Natural killer cell (primary cell): ENCODE results near the gene NPR2. TPM values are rescaled to one million over a fixed set of nuclear protein-coding genes. Genes with fewer than 3 reads are reported as not detected.
A peak's percentile ranks its signal among the peaks of the same experiment; 100 is the strongest.

Source experiments
- ATAC-seq, 3 donors: fragments of 150-1000 bp in 2 of 3; fragments of 200-7000 bp in 1 of 3; cut with Tn5 transposase; 1 replicate in 1 of 3; 2 replicates in 2 of 3; pipeline ENCODE4 v1.10.0; 2021; ENCODE audit warnings: mild to moderate bottlenecking in 2 of 3, moderate library complexity in 2 of 3
- DNase-seq, 2 donors: peaks; one replicate each; pipeline versions ENCODE4 v3.0.0 to v3.0.0-alpha.2; 2013 to 2021; ENCODE audit warnings: mixed read lengths in 1 of 2
- H3K27ac ChIP-seq: one replicate; pipeline ENCODE4 v1.5.1; 2013; ENCODE audit warnings: mild to moderate bottlenecking, low read length
- H3K27me3 ChIP-seq: one replicate; pipeline ENCODE4 v1.6.1; 2013; ENCODE audit warnings: low read length; ENCODE audit not compliant: control insufficient read depth, insufficient read depth
- H3K36me3 ChIP-seq: one replicate; pipeline ENCODE4 v1.6.1; 2013; ENCODE audit warnings: low read length; ENCODE audit not compliant: control insufficient read depth, insufficient read depth
- H3K4me1 ChIP-seq: one replicate; pipeline ENCODE4 v1.6.1; 2013; ENCODE audit warnings: low read length; ENCODE audit not compliant: control insufficient read depth, insufficient read depth
- H3K4me3 ChIP-seq: one replicate; pipeline ENCODE4 v1.5.1; 2013; ENCODE audit warnings: low read length
- H3K9me3 ChIP-seq: one replicate; pipeline ENCODE4 v1.6.1; 2013; ENCODE audit warnings: low read length; ENCODE audit not compliant: control insufficient read depth, insufficient read depth
- H3K27ac Mint-ChIP-seq, 2 donors: one replicate each; pipeline ENCODE4 v1.8.0; 2022; ENCODE audit warnings: mild to moderate bottlenecking in 2 of 2, mixed read lengths in 2 of 2, moderate library complexity in 1 of 2
- H3K27me3 Mint-ChIP-seq, 2 donors: one replicate each; pipeline ENCODE4 v1.8.0; 2022; ENCODE audit warnings: low read depth in 2 of 2, mixed read lengths in 2 of 2
- H3K36me3 Mint-ChIP-seq: one replicate; pipeline ENCODE4 v1.8.0; 2022; ENCODE audit warnings: mixed read lengths
- H3K4me1 Mint-ChIP-seq, 2 donors: one replicate each; pipeline ENCODE4 v1.8.0; 2022; ENCODE audit warnings: mixed read lengths in 2 of 2
- H3K4me3 Mint-ChIP-seq: one replicate; pipeline ENCODE4 v1.8.0; 2022; ENCODE audit warnings: mild to moderate bottlenecking, moderate library complexity, mixed read lengths
- H3K9me3 Mint-ChIP-seq, 2 donors: one replicate each; pipeline ENCODE4 v1.8.0; 2022; ENCODE audit warnings: mixed read lengths in 2 of 2
- WGBS: methylation state at CpG from one replicate; pipeline ENCODE4 v1.1.7; 2013; ENCODE audit warnings: missing lambda C conversion rate; ENCODE audit not compliant: insufficient coverage; 5-methylcytosine and 5-hydroxymethylcytosine counted together
- intact Hi-C: fragments of 100-400 bp; cut with micrococcal nuclease; formaldehyde crosslinking; loops from one replicate; pipeline ENCODE4 v1.14.2; 2022
- total RNA-seq, 4 donors: library from RNA; stranded (reverse); fragments of 120-200 nt in 1 of 4; gene quantifications; one replicate each; pipeline versions ENCODE4 v1.2.3 to v1.2.4, GENCODE V29; 2013 to 2022
- TF ChIP-seq, protein P1 (sequence below): fragments of 200-600 bp; IDR thresholded peaks from one replicate; pipeline ENCODE4 v1.8.0; 2022; ENCODE audit warnings: antibody characterized with exemption

NPR2 gene
- total RNA-seq, 3 donors from 2014 or later (not counting 1 experiment from before 2014, with no cell fraction given): 2.1 to 2.7 (median 2.4) TPM

DNA sequence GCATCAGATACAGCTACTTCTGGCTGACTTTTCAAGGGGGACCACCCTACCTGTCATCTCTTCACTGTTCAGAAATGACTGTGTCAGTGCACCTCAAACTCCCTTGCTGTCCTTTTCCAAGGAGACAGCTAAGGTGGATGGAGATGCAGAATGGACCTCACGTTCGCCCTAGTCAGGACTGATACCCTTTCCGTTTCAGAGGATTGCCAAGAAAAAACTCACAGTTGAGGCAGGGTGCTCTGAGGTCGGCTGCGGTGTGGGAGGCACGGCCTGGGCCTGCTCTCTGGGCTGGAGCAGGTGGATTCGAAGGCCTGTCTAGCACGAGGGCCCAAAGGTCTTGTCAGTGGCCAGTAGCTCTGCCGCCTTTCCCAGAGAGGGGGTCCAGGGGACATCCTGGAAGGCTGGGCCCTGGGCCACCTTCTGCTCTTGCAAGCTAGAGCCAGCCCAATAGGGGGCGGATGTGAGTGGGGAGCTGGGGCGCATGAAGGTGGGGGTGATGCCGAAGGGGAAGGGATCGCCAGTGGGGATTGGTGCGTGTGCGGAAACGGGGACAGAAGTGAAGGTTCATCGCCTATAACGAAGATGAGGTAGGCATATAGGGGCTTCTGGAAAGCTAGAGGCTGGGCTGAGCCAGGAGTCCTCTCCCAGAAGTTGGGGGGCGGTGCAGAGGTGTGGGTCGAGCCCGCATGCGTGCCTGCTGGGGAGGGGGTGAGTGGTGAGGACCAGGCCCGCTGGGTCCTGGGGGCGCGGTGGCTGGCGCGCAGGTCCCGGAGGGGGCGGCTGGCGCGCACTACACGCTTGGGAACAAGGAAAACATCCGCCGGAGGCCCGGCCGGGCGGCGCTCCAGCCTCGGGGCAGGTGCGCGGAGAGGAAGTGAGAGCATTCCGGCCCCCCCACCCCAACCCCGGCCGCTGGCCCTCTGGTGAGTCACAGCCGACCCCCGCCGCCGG, 34.8 kb upstream of the NPR2 start:
- H3K27ac Mint-ChIP-seq: peak overlapping the region; percentile 75 to 97
- TF ChIP-seq, protein P1, sequence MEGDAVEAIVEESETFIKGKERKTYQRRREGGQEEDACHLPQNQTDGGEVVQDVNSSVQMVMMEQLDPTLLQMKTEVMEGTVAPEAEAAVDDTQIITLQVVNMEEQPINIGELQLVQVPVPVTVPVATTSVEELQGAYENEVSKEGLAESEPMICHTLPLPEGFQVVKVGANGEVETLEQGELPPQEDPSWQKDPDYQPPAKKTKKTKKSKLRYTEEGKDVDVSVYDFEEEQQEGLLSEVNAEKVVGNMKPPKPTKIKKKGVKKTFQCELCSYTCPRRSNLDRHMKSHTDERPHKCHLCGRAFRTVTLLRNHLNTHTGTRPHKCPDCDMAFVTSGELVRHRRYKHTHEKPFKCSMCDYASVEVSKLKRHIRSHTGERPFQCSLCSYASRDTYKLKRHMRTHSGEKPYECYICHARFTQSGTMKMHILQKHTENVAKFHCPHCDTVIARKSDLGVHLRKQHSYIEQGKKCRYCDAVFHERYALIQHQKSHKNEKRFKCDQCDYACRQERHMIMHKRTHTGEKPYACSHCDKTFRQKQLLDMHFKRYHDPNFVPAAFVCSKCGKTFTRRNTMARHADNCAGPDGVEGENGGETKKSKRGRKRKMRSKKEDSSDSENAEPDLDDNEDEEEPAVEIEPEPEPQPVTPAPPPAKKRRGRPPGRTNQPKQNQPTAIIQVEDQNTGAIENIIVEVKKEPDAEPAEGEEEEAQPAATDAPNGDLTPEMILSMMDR: peak; percentile 71
- peaks cover 29 to 34% of the 10 kb centered on the region in 2 donors for H3K4me1 Mint-ChIP-seq
- peak overlapping the region; percentile 85 for H3K27ac ChIP-seq
- peak overlapping the region; percentile 97 for H3K4me3 Mint-ChIP-seq
- peaks cover 27% of the 10 kb centered on the region for H3K36me3 ChIP-seq
- H3K27me3 Mint-ChIP-seq: no peaks in the 10 kb centered on the region
- peak; percentile 59 to 88 for DNase-seq
- peak overlapping the region; percentile 91 for H3K4me3 ChIP-seq
- H3K27me3 ChIP-seq: no peaks in the 10 kb centered on the region
- no peaks in the 10 kb centered on the region for H3K9me3 Mint-ChIP-seq
- no peaks in the 10 kb centered on the region for H3K36me3 Mint-ChIP-seq
- WGBS: 6% methylated on average over 48 of the region's 48 CpGs
- no peaks in the 10 kb centered on the region for H3K9me3 ChIP-seq
- H3K4me1 ChIP-seq: peaks cover 16% of the 10 kb centered on the region
- peak; percentile 89 to 92 (median 90) for ATAC-seq
- intact Hi-C loops: loop anchor here (2.0 kb wide), 1 partner anchor 24 kb away; the partner anchor contains the start of genes CREB3 and TLN1

DNA sequence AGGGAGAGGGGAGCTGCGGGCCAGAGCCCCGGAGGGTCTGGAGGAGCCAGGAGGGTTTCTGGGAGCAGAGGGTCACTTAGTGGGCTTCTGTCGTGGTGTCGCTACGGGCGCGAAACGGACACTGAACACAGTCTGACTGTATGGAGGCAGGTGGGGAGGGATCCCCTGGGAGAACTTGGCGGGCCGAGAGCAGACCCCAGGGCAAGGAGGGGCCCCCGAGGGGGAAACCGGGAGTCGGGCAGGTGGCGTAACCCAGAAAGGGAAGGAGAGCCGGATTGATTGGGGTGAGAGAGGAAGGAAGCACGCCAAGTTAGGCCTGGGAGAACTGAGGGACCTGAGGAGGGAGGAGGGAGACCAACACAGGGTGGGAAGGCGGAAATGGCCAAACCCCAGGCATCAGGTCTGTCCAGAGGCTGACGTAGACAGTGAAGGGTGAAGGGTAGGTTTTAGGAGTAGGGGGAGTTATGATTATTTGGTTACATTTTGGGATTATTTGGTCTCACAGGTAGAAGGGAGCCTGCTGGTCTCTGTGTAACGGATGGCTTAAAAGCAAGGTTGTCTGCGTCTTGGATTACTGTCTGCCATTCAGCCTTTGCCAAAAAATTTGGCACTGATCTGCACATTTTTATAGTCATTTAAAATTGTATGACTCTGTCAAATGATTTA, 34.0 kb upstream of the NPR2 start:
- peaks cover 16% of the 10 kb centered on the region for H3K4me1 ChIP-seq
- H3K4me3 Mint-ChIP-seq: peak overlapping the region; percentile 97
- ATAC-seq (peak in 2 of 3 donors; percentile 7 to 24), DNase-seq (peak in 1 of 2 donors; percentile 45)
- peaks cover 29 to 34% of the 10 kb centered on the region in 2 donors for H3K4me1 Mint-ChIP-seq
- peak overlapping the region; percentile 91 for H3K4me3 ChIP-seq
- TF ChIP-seq, protein P1: no peak
- H3K9me3 ChIP-seq: no peaks in the 10 kb centered on the region
- H3K9me3 Mint-ChIP-seq: no peaks in the 10 kb centered on the region
- peaks cover 19% of the 10 kb centered on the region for H3K36me3 ChIP-seq
- H3K27ac ChIP-seq: peak overlapping the region; percentile 85
- intact Hi-C loops: loop anchor here (2.0 kb wide), 1 partner anchor 25 kb away; the partner anchor contains the start of genes CREB3 and TLN1
- no peaks in the 10 kb centered on the region for H3K27me3 Mint-ChIP-seq
- no peaks in the 10 kb centered on the region for H3K27me3 ChIP-seq
- peak overlapping the region; percentile 24 to 97 for H3K27ac Mint-ChIP-seq
- H3K36me3 Mint-ChIP-seq: no peaks in the 10 kb centered on the region
- WGBS: 4% methylated on average over 20 of the region's 20 CpGs

DNA sequence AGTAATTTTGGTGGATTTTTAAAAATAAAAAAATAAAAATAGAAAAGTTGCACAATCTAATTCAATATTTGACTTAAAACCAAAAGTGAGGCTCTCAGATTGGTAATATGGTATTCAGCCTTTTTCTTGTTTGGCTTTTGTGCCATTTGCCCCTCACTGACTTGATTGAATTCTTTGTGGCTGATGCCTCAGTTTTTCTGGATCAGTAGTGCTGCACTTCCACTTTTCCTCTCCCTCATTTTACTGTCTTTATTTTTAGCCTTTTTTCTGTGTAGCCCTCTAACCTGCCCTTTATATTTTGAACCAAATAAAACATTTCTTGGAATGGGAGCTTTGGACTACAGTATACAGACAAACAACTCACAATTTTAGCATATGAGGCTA, 33.5 kb upstream of the NPR2 start:
- Histone ChIP-seq H3K9me3 (no peaks in the 10 kb centered on the region), H3K27ac (peak overlapping the region; percentile 85), H3K4me3 (peak overlapping the region; percentile 91), H3K4me1 (peaks cover 16% of the 10 kb centered on the region), H3K36me3 (peaks cover 13% of the 10 kb centered on the region), H3K27me3 (no peaks in the 10 kb centered on the region)
- DNase-seq: no peak
- Mint-ChIP-seq H3K27ac (peak overlapping the region; percentile 24 to 97), H3K4me3 (peak overlapping the region; percentile 97), H3K27me3 (no peaks in the 10 kb centered on the region), H3K9me3 (no peaks in the 10 kb centered on the region), H3K36me3 (no peaks in the 10 kb centered on the region), H3K4me1 (peaks cover 29 to 30% of the 10 kb centered on the region in 2 donors)
- intact Hi-C loops: loop anchor here (2.0 kb wide), 1 partner anchor 25 kb away; the partner anchor contains the start of genes CREB3 and TLN1
- TF ChIP-seq, protein P1: no peak
- no peak for ATAC-seq
